ENCODE data around the gene TNFRSF4. TPM values are rescaled to one million over a fixed set of nuclear protein-coding genes. Genes with fewer than 3 reads are reported as not detected.

Gene TNFRSF4
- total RNA-seq, 4 donors from 2014 or later: 0.42 to 2.1 (median 0.46) TPM; not detected in 1

GRCh38 chr1:1200876-1201810 lies 12.8 kb downstream of the TNFRSF4 start:
- intact Hi-C loops (cut with DNase I; ENCODE audit: low total_unique reads): loop anchor here (10.0 kb wide), 1 partner anchor 66 kb away; no protein-coding TSS in a partner anchor
- TF ChIP-seq, protein P1, sequence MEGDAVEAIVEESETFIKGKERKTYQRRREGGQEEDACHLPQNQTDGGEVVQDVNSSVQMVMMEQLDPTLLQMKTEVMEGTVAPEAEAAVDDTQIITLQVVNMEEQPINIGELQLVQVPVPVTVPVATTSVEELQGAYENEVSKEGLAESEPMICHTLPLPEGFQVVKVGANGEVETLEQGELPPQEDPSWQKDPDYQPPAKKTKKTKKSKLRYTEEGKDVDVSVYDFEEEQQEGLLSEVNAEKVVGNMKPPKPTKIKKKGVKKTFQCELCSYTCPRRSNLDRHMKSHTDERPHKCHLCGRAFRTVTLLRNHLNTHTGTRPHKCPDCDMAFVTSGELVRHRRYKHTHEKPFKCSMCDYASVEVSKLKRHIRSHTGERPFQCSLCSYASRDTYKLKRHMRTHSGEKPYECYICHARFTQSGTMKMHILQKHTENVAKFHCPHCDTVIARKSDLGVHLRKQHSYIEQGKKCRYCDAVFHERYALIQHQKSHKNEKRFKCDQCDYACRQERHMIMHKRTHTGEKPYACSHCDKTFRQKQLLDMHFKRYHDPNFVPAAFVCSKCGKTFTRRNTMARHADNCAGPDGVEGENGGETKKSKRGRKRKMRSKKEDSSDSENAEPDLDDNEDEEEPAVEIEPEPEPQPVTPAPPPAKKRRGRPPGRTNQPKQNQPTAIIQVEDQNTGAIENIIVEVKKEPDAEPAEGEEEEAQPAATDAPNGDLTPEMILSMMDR (IDR thresholded peaks at IDR 0.05 in 4 of 5, conservative IDR thresholded peaks at IDR 0.05 in 1 of 5): no peak
- peak in 1 of 2 donors; percentile 9 for TF ChIP-seq POLR2A (IDR thresholded peaks at IDR 0.05)
- Histone ChIP-seq H3K27ac (peak overlapping the region in 1 of 4 donors; percentile 21), H3K27me3 (peaks cover 13 to 15% (median 15%) of the 10 kb centered on the region in 3 donors), H3K36me3 (no peaks in the 10 kb centered on the region), H3K4me3 (peak overlapping the region in 3 of 4 donors; percentile 31 to 50 (median 35)), H3K4me1 (peaks cover 0 to 6% of the 10 kb centered on the region in 2 donors), H3K9me3 (no peaks in the 10 kb centered on the region)
- in situ Hi-C loops (cut with MboI; ENCODE audit: low sequenced_read_pairs in 4 of 4): no loop called here
- no peak for ATAC-seq
- no peak for DNase-seq

- in situ Hi-C loops (cut with MboI; ENCODE audit: low sequenced_read_pairs in 4 of 4) (no loop called here), intact Hi-C loops (cut with DNase I; ENCODE audit: low total_unique reads) (loop anchor here (10.0 kb wide), 1 partner anchor 65 kb away; no protein-coding TSS in a partner anchor)
- no peak for TF ChIP-seq POLR2A (IDR thresholded peaks at IDR 0.05)
- TF ChIP-seq, protein P1 (IDR thresholded peaks at IDR 0.05 in 4 of 5, conservative IDR thresholded peaks at IDR 0.05 in 1 of 5): no peak
- Histone ChIP-seq H3K4me1 (no peaks in the 10 kb centered on the region), H3K27me3 (peaks cover 11 to 13% (median 11%) of the 10 kb centered on the region in 3 donors), H3K4me3 (peak overlapping the region in 2 of 4 donors; percentile 35 to 50), H3K9me3 (no peaks in the 10 kb centered on the region), H3K27ac (peak overlapping the region in 1 of 4 donors; percentile 21), H3K36me3 (no peaks in the 10 kb centered on the region)
- DNase-seq (no peak), ATAC-seq (no peak)
Observed at GRCh38 chr1:1199961-1200875, 13.7 kb downstream of the TNFRSF4 start.

DNA sequence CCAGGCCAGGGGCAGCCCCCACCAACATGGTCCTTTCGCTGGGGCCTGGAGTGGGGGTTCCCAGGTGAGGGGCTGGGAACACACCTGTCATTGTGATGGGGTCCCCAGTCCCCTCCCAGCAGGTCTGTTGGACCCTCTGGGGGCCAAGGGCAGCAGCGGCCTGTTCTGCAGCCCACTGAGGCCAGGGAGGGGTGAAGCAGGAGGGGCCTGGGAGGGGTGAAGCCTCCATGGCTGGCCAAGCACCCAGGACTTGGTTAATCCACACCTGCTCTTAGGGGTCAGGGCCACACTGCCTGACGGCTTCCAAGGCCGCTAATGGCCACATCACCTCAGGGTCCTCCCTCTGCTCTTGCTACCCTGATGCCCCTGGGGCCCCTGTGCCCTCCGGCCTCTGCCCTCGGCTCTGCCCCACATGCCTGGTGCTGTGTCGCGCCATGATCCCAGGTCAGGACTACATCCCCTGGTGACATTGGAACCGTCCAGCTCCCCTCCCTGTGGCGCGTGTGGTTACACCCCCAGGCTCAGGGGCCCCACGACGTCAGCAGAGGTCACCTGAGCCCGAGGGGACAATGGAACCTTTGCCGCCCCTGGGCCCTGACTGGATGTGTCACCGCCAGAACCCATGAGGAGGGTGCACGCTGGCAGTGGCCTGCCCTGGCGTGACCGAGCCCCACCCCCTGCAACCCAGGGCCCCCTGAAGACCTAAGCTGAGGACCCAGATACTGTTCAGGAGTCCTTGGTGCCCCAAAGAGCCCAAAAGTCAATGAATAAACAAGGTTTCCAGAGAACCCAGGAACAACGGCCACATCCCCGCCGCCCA lies 14.6 kb downstream of the TNFRSF4 start:
- Histone ChIP-seq H3K36me3 (no peaks in the 10 kb centered on the region), H3K4me1 (no peaks in the 10 kb centered on the region), H3K27me3 (peaks cover 11 to 13% (median 13%) of the 10 kb centered on the region in 3 donors), H3K27ac (no peak overlapping the region), H3K9me3 (peaks cover 0 to 6% (median 0%) of the 10 kb centered on the region in 3 donors), H3K4me3 (no peak overlapping the region)
- TF ChIP-seq POLR2A (IDR thresholded peaks at IDR 0.05): no peak
- TF ChIP-seq, protein P1 (IDR thresholded peaks at IDR 0.05 in 4 of 5, conservative IDR thresholded peaks at IDR 0.05 in 1 of 5): no peak
- intact Hi-C loops (cut with DNase I; ENCODE audit: low total_unique reads): no loop called here
- no peak for DNase-seq
- ATAC-seq: no peak
- in situ Hi-C loops (cut with MboI; ENCODE audit: low sequenced_read_pairs in 4 of 4): no loop called here
